Vagina (tissue), 2 donors: ENCODE data around the gene GGA1.

Experiments used
- POLR2A ChIP-seq, 2 donors: fragments of 450-650 bp; IDR thresholded peaks; one replicate each; pipeline ENCODE4 v1.6.1; 2017; ENCODE audit warnings: antibody characterized with exemption in 2 of 2, mild to moderate bottlenecking in 2 of 2, moderate library complexity in 2 of 2
- TF ChIP-seq, protein P1 (sequence below), 3 experiments: fragments of 450-650 bp in 2 of 3; fragments of 200-600 bp in 1 of 3; sonication (generic) in 1 of 3; IDR thresholded peaks; one replicate each; pipeline ENCODE4 v1.5.1; 2017 to 2019; ENCODE audit warnings: antibody characterized with exemption in 3 of 3, mild to moderate bottlenecking in 2 of 3, moderate library complexity in 2 of 3

DNA sequence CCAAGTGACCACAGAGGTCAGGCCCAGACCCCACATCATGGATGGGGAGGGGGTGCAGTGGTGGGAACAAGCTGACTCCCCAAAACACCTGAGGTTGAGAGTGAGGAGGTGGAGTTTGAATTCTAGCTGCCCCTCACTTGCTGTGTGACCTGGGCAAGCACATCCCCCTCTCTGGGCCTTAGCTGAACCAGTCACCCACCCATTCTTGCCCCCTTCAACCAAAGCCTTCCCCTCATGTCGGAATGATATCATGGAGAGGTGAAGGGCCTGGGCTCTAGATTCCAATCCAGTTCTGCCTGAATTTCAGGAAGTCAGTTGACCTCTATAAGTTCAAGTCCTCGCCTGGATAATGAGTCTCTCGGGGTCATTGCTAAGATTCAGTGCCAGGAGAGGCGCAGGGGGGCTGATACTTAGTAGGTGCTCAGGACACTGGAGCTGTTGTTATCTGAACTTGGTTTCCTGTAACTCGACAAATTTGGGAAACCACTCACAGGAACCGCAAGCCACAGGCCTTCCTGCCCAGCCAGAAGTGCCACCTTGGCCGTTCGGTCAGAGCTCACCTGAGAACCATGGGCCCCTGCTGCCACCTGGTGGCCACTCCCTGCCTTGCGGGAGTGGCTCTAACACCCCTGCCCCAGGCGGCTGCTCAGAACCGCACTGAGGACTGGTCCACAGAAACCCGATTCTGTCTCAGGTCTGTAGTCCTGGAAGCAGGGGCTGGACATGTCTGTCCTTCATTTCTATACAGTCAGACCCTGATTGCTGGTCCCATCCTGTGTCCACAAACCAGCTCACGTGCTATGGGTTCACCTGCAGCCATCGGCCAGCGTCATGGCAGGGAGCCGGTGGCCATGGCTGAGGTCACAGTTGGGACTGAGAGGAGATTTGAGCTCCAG, 41.5 kb upstream of the GGA1 start:
- TF ChIP-seq, protein P1, sequence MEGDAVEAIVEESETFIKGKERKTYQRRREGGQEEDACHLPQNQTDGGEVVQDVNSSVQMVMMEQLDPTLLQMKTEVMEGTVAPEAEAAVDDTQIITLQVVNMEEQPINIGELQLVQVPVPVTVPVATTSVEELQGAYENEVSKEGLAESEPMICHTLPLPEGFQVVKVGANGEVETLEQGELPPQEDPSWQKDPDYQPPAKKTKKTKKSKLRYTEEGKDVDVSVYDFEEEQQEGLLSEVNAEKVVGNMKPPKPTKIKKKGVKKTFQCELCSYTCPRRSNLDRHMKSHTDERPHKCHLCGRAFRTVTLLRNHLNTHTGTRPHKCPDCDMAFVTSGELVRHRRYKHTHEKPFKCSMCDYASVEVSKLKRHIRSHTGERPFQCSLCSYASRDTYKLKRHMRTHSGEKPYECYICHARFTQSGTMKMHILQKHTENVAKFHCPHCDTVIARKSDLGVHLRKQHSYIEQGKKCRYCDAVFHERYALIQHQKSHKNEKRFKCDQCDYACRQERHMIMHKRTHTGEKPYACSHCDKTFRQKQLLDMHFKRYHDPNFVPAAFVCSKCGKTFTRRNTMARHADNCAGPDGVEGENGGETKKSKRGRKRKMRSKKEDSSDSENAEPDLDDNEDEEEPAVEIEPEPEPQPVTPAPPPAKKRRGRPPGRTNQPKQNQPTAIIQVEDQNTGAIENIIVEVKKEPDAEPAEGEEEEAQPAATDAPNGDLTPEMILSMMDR (IDR thresholded peaks at IDR 0.05) = peak; percentile 90 to 98 (median 96)
- TF ChIP-seq POLR2A (IDR thresholded peaks at IDR 0.05) = no peak
